Fibroblast of pulmonary artery (primary cell): ENCODE data around the gene ZWILCH.
"Not testable (repeated sequence)": the region's sequence is repeated elsewhere in the genome, so short reads cannot be mapped to it uniquely, and the experiment has no call there.

Source experiments
- DNase-seq: peaks from one replicate; pipeline ENCODE4 v3.0.0-alpha.2; 2010; ENCODE audit warnings: low read depth
- H3K4me3 ChIP-seq: replicated peaks from 2 replicates; pipeline ENCODE4 v1.5.1; 2011; ENCODE audit warnings: low read depth, mild to moderate bottlenecking, control low read depth, low read length, moderate library complexity
- CTCF ChIP-seq: IDR thresholded peaks from 2 replicates; pipeline ENCODE4 v1.5.1; 2011; ENCODE audit warnings: mild to moderate bottlenecking, control low read depth, low read length, inconsistent platforms; ENCODE audit errors: missing control alignments

The ZWILCH gene

GRCh38 chr15:66504563-66505429 lies at the start of gene ZWILCH, which contains the start of gene RPL4:
Gene ZWILCH (plus strand): TSS chr15:66505326. CDS start chr15:66505339, 13 bp downstream.
Gene RPL4 (minus strand): TSS chr15:66504855. CDS start chr15:66504790, 65 bp downstream.
- no peak for TF ChIP-seq CTCF
- DNase-seq, result peak; percentile 91
- peak within 1 kb of the TSS; percentile 88 for H3K4me3 ChIP-seq

- DNase-seq, result no peak
- no peak for TF ChIP-seq CTCF
- no peak overlapping the region for H3K4me3 ChIP-seq
Observed at GRCh38 chr15:66456211-66456610, 48.9 kb upstream of the ZWILCH start.

GRCh38 chr15:66459818-66460615 lies 45.1 kb upstream of the ZWILCH start:
- no peak for DNase-seq
- no peak for TF ChIP-seq CTCF
- H3K4me3 ChIP-seq, result no peak overlapping the region

DNA sequence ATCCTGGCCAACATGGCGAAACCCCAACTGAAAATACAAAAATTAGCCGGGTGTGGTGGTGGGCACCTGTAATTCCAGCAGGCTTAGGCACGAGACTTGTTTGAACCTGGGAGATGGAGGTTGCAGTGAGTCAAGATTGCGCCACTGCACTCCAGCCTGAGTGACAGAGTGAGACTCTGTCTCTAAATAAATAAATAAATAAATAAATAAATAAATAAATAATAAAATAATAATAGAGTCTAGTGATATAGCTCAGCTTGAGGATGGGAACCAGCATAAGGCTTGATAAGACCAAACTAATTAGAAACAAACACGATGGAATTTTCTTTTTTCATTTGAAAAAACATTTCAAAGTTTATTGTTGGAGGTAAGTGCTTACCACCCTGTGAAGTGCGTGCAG lies 43.8 kb upstream of the ZWILCH start:
- not testable (repeated sequence) for DNase-seq, H3K4me3 ChIP-seq

- no peak for DNase-seq
- H3K4me3 ChIP-seq, result no peak overlapping the region
- no peak for TF ChIP-seq CTCF
Observed at GRCh38 chr15:66461917-66462316, 43.2 kb upstream of the ZWILCH start.

GRCh38 chr15:66462627-66463026 lies 42.5 kb upstream of the ZWILCH start:
- no peak overlapping the region for H3K4me3 ChIP-seq
- no peak for TF ChIP-seq CTCF
- no peak for DNase-seq

GRCh38 chr15:66465294-66465693 lies 39.8 kb upstream of the ZWILCH start:
- not testable (repeated sequence) for H3K4me3 ChIP-seq, DNase-seq

GRCh38 chr15:66467162-66468040 lies 37.7 kb upstream of the ZWILCH start:
- DNase-seq, H3K4me3 ChIP-seq: not testable (repeated sequence)

- H3K4me3 ChIP-seq, DNase-seq: not testable (repeated sequence)
Observed at GRCh38 chr15:66470825-66471224, 34.3 kb upstream of the ZWILCH start.
